Dermis blood vessel endothelial cell (primary cell): ENCODE measurements around the gene CABP2. TPM values are rescaled to one million over a fixed set of nuclear protein-coding genes. Genes with fewer than 3 reads are reported as not detected.
A peak's percentile ranks its signal among the peaks of the same experiment; 100 is the strongest.
"Not testable (repeated sequence)": the region's sequence is repeated elsewhere in the genome, so short reads cannot be mapped to it uniquely, and the experiment has no call there.

Experiments
- DNase-seq: peaks from one replicate; pipeline ENCODE4 v3.0.0; 2010
- total RNA-seq: library from RNA; depleted of rRNA; stranded (reverse); fragments of >200 nt; gene quantifications from 2 replicates; pipeline ENCODE4 v1.2.3, GENCODE V29; 2014

CABP2 gene
- total RNA-seq, 1 donor from 2014 or later: not detected

- DNase-seq: no peak
Measured at GRCh38 chr11:67494371-67495233, 28.6 kb downstream of the CABP2 start.

- DNase-seq: no peak
Measured at GRCh38 chr11:67493548-67494370, 29.5 kb downstream of the CABP2 start.

GRCh38 chr11:67492801-67493547 is 30.3 kb downstream of the CABP2 start:
- no peak for DNase-seq

DNA sequence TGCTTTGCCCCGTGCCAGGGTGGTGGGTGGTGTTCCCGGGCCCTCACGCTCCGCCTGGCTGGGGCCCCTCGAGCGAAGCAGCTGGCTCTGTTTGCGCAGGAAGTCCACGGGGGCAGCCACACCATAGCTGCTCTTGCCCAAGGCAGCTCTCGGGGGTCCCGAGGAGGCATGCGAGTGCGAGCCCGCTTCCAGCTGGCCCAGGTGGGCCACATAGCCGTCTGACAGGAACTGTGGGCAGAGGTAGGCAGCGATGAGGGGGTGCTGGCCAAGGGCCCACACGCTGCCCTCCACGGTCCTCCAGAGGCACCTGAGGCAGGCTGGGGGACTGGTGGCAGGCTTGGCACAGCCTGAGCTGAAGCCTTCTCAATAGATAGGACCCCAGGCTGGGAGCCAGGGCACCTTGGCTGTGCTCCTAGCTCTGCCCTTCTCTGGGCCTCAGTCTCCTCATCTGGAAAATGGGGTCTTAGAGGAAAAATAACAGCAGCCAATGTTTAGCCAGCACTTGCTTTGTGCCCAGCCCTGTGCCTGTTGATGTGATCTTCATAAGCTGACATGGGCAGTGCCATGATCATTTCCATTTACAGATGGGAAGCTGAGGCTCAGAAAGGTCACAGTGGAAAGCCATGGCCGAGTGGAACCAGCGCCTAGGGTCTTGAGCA is 31.0 kb downstream of the CABP2 start:
- DNase-seq: no peak

DNA sequence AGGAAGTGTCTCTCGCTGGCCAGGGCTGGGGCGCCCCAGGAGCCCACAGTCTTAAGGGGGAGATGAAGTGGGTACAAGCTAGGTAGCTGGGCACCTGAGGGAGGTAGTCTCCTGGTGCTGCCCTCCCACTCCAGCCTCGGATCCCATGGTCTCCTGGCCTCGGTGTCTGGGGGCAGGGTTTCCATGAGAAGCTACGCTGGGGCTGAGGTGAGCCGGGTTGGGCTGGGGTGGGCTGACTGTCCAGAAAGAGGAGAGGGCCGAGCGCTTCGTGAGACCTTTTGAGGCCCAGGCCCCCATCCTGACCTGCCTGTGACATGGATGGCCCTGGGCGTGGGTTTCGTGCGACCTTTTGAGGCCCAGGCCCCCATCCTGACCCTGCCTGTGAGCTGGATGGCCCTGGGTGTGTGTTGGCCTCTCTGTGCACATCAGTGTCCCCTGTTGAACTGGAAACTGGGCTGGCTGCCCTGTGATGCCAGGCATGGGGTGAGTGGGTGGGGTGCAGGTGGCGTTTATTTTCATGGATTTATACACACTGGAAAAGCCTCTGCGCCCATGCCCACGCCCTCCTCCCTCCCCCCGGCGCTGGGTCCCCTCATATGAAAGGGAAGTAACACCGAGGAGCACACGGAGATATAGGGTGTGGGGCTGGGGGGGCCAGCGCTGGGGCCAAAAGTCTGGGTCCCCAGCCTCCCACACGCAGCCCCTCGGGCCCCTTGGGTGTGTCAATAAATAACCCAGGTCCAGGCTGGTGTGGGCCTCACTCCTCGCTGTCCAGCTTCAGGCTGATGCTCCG is 31.8 kb downstream of the CABP2 start:
- no peak for DNase-seq

DNA sequence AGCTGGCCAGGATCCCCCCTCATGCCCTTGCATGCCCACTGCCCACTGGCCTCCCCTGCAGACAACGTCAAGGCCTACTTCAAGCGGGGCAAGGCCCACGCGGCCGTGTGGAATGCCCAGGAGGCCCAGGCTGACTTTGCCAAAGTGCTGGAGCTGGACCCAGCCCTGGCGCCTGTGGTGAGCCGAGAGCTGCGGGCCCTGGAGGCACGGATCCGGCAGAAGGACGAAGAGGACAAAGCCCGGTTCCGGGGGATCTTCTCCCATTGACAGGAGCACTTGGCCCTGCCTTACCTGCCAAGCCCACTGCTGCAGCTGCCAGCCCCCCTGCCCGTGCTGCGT is 32.5 kb downstream of the CABP2 start:
- DNase-seq: no peak

- DNase-seq: no peak
Measured at GRCh38 chr11:67489885-67490726, 33.1 kb downstream of the CABP2 start.

DNA sequence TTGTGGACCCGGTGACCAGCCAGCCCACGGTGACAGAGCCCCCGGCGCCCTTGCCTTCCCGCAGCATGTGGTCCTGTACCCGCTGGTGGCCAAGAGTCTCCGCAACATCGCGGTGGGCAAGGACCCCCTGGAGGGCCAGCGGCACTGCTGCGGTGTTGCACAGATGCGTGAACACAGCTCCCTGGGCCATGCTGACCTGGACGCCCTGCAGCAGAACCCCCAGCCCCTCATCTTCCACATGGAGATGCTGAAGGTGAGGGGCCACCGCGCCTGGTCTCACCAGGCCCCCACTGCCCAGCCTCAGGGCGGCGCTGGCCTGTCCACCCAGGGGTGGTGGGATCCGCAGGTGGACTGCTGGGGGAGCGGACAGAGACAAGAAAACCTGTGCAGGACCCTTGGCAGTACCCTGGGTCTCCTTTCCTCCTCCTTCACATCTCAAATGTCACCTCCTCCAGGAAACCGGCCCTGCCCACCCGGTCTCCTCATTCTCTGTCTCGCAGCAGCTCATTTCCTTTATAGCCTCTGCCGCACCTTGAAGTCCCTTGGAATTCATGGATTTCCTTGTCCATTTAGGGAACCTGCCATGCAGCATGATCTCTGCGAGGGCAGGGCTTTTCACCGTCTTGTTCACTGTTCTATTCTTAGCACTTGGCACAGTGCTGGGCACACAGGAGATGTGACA is 33.9 kb downstream of the CABP2 start:
- DNase-seq: no peak

DNA sequence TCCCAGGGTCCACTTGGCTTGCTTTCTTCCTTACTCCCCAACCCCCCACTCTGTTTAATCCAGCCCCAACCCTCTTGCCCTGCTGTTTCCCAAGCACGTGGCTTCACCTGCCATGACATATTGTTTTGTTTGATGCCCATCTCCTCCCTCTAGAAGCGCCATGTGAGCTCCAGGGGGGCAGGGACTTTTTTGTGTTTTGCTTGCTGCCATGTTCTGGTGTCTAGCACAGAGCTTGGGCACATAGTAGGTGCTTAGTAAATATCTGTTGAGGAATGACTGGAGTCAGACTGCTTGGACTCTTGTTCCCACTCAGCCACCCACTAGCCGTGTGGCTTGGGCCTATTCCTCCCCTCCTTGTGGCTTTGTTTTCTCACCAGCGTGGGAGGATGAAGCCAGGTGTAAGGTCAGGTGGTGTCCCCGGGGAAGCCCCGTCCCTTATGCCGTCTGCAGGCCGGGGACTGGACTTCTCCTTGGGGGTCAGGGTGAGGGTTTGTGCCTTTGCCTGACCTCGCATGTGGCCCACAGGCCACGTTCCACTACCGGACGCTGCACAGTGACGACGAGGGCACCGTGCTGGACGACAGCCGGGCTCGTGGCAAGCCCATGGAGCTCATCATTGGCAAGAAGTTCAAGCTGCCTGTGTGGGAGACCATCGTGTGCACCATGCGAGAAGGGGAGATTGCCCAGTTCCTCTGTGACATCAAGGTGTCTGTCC is 36.6 kb downstream of the CABP2 start:
- no peak for DNase-seq

DNA sequence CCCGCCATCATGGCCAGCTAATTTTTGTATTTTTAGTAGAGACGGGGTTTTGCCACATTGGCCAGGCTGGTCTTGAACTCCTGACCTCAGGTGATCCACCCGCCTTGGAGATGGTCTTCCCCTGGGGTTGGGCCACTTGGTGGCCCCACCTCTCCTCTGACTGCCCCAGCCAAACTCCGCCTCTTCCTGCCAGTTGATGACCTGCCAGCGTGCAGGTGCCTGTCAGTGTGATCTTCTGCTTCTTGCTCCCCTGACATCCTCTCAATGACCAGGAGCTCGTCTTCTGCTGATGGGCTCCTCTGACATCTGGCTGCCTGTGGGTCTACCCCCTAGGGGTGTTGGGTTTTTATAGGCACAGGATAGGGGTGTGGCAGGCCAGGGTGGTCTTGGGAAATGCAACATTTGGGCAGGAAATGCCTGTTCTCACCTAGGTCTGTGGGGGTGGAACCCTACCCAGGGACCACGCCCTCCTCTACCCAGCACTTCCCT is 37.3 kb downstream of the CABP2 start:
- DNase-seq: not testable (repeated sequence)

DNA sequence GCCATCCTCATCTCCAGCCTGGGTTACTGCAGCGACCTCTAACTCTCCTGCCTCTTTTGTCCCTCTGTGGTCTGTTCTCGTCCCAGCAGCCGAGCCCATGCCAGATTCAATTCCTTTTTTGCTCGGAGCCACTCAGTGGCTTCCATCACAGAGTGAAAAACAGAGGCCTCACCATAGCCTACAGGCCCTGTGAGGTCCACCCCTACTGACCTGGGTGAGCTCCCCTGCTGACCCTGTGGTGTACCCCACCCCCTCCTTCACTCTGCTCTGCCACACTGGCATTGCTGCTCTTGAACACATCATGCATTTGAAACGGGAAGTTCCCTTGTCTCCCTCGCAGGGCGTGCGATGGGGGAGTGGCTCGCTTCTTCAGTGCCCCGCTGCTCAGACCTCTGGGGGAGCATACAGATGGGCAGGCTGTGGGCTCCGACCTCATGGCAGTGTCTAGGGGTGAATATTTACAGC is 38.4 kb downstream of the CABP2 start:
- DNase-seq: no peak

DNA sequence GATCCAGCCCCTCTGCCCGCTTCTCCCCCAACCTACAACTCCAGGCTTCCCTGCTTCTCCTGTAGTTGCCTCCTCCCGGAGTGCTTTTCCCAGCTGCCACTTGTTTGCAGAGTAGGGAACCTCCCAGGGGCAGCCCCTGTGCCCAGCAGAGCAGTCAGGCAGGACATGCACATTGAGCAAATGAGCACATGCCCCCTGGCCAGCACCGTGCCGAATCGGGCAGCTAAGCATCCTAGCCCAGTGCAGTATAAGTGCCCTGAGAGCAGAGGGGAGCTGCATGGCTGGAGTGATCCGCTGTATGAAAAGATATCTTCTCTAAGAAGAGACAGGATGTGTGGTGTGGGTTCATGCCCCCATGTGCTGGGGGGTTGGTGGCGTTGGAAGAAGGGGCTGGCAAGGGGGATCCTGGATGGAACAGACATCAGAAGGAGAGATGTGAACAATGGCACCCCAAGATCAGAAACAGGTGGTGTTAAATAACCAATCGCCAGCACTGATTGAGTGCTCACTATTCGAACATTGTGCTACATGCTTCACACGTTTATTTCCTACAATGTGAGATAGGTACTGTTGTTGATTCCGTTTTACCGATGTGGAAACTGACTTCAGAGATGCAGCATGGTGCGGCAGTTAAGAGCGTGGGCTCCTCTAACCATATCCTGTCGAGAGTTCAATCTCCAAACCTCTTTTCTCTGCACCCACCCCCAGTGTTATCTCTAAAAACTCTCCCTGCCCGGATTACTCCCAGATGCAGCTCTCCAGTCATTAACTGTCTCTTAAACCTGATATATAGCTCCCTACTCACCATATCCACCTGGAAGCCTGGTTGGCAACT is 39.2 kb downstream of the CABP2 start:
- DNase-seq: no peak

GRCh38 chr11:67482827-67483798 is 40.1 kb downstream of the CABP2 start, which contains the start of gene AIP:
AIP (plus strand) TSS chr11:67483026; CDS start chr11:67483159, 133 bp downstream.
- peak; percentile 99 for DNase-seq

- DNase-seq: no peak
Measured at GRCh38 chr11:67482275-67482826, 40.9 kb downstream of the CABP2 start.

DNA sequence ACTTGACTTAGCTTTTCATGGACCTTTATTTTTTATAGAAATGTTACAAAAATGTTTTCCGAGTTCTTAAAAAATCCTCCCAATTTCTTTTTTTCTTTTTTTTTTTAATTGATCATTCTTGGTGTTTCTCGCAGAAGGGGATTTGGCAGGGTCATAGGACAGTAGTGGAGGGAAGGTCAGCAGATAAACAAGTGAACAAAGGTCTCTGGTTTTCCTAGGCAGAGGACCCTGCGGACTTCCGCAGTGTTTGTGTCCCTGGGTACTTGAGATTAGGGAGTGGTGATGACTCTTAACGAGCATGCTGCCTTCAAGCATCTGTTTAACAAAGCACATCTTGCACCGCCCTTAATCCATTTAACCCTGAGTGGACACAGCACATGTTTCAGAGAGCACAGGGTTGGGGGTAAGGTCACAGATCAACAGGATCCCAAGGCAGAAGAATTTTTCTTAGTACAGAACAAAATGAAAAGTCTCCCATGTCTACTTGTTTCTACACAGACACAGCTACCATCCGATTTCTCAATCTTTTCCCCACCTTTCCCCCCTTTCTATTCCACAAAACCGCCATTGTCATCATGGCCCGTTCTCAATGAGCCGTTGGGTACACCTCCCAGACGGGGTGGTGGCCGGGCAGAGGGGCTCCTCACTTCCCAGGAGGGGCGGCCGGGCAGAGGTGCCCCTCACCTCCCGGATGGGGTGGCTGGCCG is 45.7 kb downstream of the CABP2 start:
- DNase-seq: not testable (repeated sequence)

DNA sequence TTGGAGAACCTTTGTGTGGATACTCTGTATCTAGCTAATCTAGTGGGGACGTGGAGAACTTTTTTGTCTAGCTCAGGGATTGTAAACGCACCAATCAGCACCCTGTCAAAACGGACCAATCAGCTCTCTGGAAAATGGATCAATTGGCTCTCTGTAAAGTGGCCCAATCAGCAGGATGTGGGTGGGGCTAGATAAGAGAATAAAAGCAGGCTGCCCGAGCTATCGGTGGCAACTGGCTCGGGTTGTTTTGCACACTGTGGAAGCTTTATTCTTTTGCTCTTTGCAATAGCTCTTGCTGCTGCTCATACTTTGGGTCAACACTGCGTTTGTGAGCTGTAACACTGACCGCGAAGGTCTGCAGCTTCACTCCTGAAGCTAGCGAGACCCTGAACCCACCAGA is 46.6 kb downstream of the CABP2 start:
- DNase-seq: not testable (repeated sequence)
